ENCODE measurements around the gene ZDHHC8. TPM values are rescaled to one million over a fixed set of nuclear protein-coding genes. Genes with fewer than 3 reads are reported as not detected.
"Not testable (repeated sequence)": the region's sequence is repeated elsewhere in the genome, so short reads cannot be mapped to it uniquely, and the experiment has no call there.

The ZDHHC8 gene
- total RNA-seq, 2 experiments from 2014 or later, result 44.5 to 44.8 TPM

DNA sequence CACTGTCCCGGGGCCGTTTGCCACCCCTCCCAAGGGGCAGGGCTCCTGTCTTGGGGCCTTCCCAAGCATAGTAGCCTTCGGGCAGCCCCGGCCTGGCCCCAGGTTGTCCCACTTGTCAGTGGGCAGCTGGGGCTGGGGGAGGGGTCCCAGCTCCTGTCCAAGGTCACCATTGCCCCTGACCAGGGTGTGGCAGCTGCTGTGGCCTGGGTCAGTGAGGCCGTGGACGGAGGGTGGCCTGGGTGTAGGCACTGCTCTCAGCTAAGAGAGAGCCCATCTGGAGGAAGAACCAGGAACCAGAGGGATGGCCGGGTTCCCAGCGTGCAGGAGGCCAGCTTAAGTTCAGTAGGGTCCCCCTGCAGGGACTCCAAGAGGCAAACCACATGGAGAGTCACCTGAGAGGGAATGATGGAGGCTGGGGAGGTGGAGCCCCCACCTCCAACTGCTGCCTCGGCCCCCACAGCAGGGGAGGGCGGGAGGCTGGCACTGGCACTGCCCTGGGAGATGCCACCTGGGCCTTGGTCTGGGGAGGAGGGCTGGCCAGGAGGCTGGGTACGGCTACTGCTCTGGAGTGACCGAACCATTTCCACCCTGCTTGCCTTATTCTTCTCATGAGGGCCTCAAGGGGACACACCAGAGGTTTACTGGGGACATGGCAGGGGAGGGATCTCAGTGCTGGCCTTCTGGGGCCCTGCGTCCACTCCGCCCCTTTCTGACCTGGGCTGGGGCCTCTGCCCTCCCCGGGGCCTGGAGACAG lies 26.0 kb downstream of the ZDHHC8 start:
- intact Hi-C loops (cut with micrococcal nuclease), result loop anchor here (2.0 to 5.0 kb wide), 2 partner anchors 110 to 127 kb away; partner anchors contain the start of gene RTN4R
- ATAC-seq (no peak), DNase-seq (no peak)
- H3K4me3 Mint-ChIP-seq, result no peak overlapping the region
- TF ChIP-seq, protein P1, sequence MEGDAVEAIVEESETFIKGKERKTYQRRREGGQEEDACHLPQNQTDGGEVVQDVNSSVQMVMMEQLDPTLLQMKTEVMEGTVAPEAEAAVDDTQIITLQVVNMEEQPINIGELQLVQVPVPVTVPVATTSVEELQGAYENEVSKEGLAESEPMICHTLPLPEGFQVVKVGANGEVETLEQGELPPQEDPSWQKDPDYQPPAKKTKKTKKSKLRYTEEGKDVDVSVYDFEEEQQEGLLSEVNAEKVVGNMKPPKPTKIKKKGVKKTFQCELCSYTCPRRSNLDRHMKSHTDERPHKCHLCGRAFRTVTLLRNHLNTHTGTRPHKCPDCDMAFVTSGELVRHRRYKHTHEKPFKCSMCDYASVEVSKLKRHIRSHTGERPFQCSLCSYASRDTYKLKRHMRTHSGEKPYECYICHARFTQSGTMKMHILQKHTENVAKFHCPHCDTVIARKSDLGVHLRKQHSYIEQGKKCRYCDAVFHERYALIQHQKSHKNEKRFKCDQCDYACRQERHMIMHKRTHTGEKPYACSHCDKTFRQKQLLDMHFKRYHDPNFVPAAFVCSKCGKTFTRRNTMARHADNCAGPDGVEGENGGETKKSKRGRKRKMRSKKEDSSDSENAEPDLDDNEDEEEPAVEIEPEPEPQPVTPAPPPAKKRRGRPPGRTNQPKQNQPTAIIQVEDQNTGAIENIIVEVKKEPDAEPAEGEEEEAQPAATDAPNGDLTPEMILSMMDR (IDR thresholded peaks at IDR 0.05), result no peak
- H3K36me3 Mint-ChIP-seq (ENCODE audit: low read depth), result no peaks in the 10 kb centered on the region
- H3K27ac Mint-ChIP-seq, result no peak overlapping the region
- H3K27me3 Mint-ChIP-seq, result no peaks in the 10 kb centered on the region
- POLR2A ChIA-PET, result interaction anchor here (0.8 to 0.9 kb wide), 2 partner anchors 40 to 138 kb away, joined by 3 to 4 read pairs; no protein-coding TSS in a partner anchor
- CTCF ChIA-PET, result interaction anchor here (0.6 to 3.0 kb wide), 16 partner anchors 10 to 306 kb away, joined by 3 to 26 read pairs (median 4); partner anchors contain the start of gene DGCR6L
- no peaks in the 10 kb centered on the region for H3K4me1 Mint-ChIP-seq (ENCODE audit: low read depth)
- H3K9me3 Mint-ChIP-seq, result no peaks in the 10 kb centered on the region

DNA sequence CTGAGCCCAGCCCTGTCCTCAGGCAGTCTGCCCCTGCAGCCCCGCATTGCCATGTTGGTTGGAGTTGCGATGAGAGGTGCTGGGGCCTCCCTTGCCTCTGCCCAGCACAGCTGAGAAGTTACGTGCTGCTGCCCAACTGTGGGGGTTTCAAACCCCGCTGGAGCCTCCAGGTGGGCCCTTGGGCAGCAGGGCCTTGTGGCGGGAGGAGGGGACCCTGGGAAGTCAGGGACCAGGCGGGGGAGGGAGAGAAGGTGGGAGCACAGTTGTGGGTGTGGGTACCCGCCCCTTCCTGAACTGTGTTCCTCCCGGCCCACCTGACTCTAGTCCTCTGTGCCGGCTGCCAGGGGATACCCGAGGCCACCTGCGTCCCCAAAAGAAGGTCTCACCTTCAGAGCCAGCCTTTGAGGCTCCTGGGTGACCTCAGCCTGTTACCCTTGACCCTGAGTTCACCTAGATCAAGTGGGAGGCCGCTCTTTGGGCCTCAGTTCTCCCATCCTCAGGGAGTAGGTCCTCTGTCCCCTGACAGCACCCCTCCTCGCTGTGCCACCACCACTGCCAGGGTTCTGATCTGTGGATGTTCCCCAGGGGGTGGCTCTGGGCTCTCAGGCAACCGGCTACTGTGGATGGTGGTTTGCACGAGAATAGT lies 26.9 kb downstream of the ZDHHC8 start:
- no peaks in the 10 kb centered on the region for H3K9me3 Mint-ChIP-seq
- DNase-seq (no peak), ATAC-seq (no peak)
- POLR2A ChIA-PET, result no interaction called here
- no peaks in the 10 kb centered on the region for H3K4me1 Mint-ChIP-seq (ENCODE audit: low read depth)
- no peak overlapping the region for H3K4me3 Mint-ChIP-seq
- no peaks in the 10 kb centered on the region for H3K36me3 Mint-ChIP-seq (ENCODE audit: low read depth)
- intact Hi-C loops (cut with micrococcal nuclease), result loop anchor here (5.0 kb wide), 1 partner anchor 109 kb away; the partner anchor contains the start of gene RTN4R
- CTCF ChIA-PET, result interaction anchor here (2.6 kb wide), 1 partner anchor 128 kb away, joined by 10 read pairs; no protein-coding TSS in a partner anchor
- TF ChIP-seq, protein P1 (IDR thresholded peaks at IDR 0.05), result no peak
- H3K27ac Mint-ChIP-seq, result no peak overlapping the region
- H3K27me3 Mint-ChIP-seq, result no peaks in the 10 kb centered on the region

DNA sequence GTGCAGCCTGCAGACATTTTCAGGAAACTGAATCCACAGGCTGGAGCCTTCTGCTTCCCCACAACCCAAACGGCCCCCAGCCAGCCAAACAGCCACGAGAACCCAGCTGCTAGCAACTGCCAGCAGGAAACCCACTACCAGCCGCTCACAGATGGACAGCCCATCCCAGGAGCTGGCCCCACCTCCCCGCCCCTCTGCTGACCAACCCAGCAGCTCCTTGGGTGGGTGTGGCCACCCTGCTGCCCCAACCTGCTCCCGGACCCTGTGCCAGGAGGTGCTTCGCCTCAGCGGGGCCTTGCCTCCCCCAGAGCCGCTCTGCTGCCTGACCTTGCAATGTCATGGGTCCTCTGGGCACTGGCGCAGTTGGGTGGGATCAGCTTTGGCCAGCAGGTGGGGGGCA lies 27.5 kb downstream of the ZDHHC8 start:
- CTCF ChIA-PET, result no interaction called here
- Mint-ChIP-seq H3K36me3 (ENCODE audit: low read depth) (no peaks in the 10 kb centered on the region), H3K27ac (no peak overlapping the region), H3K4me1 (ENCODE audit: low read depth) (no peaks in the 10 kb centered on the region), H3K4me3 (no peak overlapping the region), H3K27me3 (no peaks in the 10 kb centered on the region), H3K9me3 (peaks cover 2% of the 10 kb centered on the region)
- TF ChIP-seq, protein P1 (IDR thresholded peaks at IDR 0.05), result no peak
- POLR2A ChIA-PET, result no interaction called here
- no peak for DNase-seq
- intact Hi-C loops (cut with micrococcal nuclease), result loop anchor here (5.0 kb wide), 1 partner anchor 108 kb away; the partner anchor contains the start of gene RTN4R
- ATAC-seq, result no peak

DNA sequence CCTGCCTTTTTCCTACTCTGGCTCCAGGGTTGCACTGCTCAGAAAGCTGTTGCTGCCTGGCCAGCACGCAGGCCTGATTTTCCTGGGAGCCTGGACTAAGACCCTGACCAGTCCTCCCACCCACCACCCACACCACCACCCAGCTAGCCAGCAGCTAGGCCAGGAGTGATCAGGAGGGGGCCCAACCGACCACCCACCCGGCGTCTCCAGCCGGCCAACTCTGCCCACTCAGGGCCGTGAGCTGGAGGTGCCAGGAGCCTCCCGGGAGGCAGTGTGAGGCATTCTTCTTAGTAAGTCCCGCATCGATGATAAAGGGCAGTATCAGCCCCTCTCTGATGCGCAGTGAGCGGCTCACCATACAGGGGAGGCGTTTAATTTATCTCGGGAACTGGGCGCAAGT lies 27.9 kb downstream of the ZDHHC8 start:
- H3K36me3 Mint-ChIP-seq (ENCODE audit: low read depth); CTCF ChIA-PET; ATAC-seq: not testable (repeated sequence)

DNA sequence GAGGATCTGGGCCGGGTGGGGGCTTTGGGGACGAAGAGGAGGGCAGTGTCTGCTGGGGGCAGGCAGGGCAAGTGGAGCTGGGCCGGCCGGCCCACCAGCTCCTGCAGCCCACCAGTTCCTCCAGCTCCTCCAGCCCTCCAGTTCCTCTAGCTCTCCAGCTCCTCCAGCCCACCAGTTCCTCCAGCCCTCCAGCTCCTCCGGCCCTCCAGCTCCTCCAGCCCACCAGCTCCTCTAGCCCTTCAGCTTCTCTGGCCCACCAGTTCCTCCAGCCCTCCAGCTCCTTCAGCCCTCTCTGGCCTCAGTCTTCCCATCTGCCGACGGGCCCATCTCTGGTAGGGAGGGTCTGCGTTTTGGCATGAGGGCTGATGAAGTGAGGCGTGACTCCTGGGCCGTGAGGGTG lies 28.4 kb downstream of the ZDHHC8 start:
- Mint-ChIP-seq H3K9me3 (peaks cover 5% of the 10 kb centered on the region), H3K27me3 (no peaks in the 10 kb centered on the region), H3K4me3 (no peak overlapping the region), H3K27ac (no peak overlapping the region), H3K4me1 (ENCODE audit: low read depth) (no peaks in the 10 kb centered on the region), H3K36me3 (ENCODE audit: low read depth) (peaks cover 2% of the 10 kb centered on the region)
- ATAC-seq (no peak), DNase-seq (no peak)
- ChIA-PET POLR2A (no interaction called here), CTCF (no interaction called here)
- TF ChIP-seq, protein P1 (IDR thresholded peaks at IDR 0.05), result no peak
- intact Hi-C loops (cut with micrococcal nuclease), result no loop called here

More for the DNA sequence above, 27.9 kb downstream of the ZDHHC8 start:
- DNase-seq; POLR2A ChIA-PET; H3K4me1 Mint-ChIP-seq (ENCODE audit: low read depth); H3K4me3 Mint-ChIP-seq; H3K9me3 Mint-ChIP-seq; H3K27me3 Mint-ChIP-seq; H3K27ac Mint-ChIP-seq: not testable (repeated sequence)
- intact Hi-C loops (cut with micrococcal nuclease), result loop anchor here (5.0 kb wide), 1 partner anchor 108 kb away; the partner anchor contains the start of gene RTN4R
